Sigmoid colon (tissue), 4 donors: ENCODE data around the gene OTX1.

Experiments
- CTCF ChIP-seq, 4 experiments: fragments of 450-650 bp in 3 of 4; fragments of 200-600 bp in 1 of 4; IDR thresholded peaks; one replicate each; pipeline ENCODE4 v1.5.1; 2016 to 2019; ENCODE audit warnings: antibody characterized with exemption in 4 of 4, mild to moderate bottlenecking in 3 of 4, moderate library complexity in 2 of 4
- EP300 ChIP-seq, 4 donors: sonication (generic); formaldehyde crosslinking; IDR thresholded peaks; one replicate each; pipeline ENCODE4 v1.6.1; 2017; ENCODE audit warnings: antibody characterized with exemption in 4 of 4
- POLR2A ChIP-seq, 2 donors: fragments of 450-650 bp; IDR thresholded peaks; one replicate each; pipeline ENCODE4 v1.6.1; 2016; ENCODE audit warnings: antibody characterized with exemption in 2 of 2, mild to moderate bottlenecking in 2 of 2, moderate library complexity in 2 of 2
- POLR2AphosphoS5 ChIP-seq, 4 donors: sonication (generic); formaldehyde crosslinking; IDR thresholded peaks; one replicate each; pipeline ENCODE4 v1.6.1; 2017; ENCODE audit warnings: antibody characterized with exemption in 4 of 4

- TF ChIP-seq EP300 (IDR thresholded peaks at IDR 0.05) (no peak), CTCF (IDR thresholded peaks at IDR 0.05) (no peak), POLR2A (IDR thresholded peaks at IDR 0.05) (no peak), POLR2AphosphoS5 (IDR thresholded peaks at IDR 0.05) (no peak)
Observed at GRCh38 chr2:63001576-63001975, 49.1 kb upstream of the OTX1 start.
